H1 (cell line): ENCODE measurements around the gene C3orf49. TPM values are rescaled to one million over a fixed set of nuclear protein-coding genes. Genes with fewer than 3 reads are reported as not detected.

ENCODE experiments used
- CTCF ChIA-PET: fragments of 300-600 bp; sonication (Branson Sonifier 250); formaldehyde crosslinking; loops from one replicate; lab custom pipeline; 2021; ENCODE audit not compliant: partially characterized antibody; lab: Charles Lee
- POLR2A ChIA-PET: fragments of 300-600 bp; sonication (Branson Sonifier 250); formaldehyde crosslinking; loops from one replicate; lab custom pipeline; 2021; ENCODE audit warnings: inconsistent platforms; ENCODE audit not compliant: partially characterized antibody; lab: Charles Lee
- DNase-seq, 2 experiments: peaks; one replicate each; pipeline versions ENCODE4 v3.0.0 to v3.0.0-alpha.2; 2010 to 2022; ENCODE audit warnings: low spot score in 2 of 2, low read depth in 1 of 2, mixed read lengths in 1 of 2
- FAIRE-seq: peaks from 2 replicates; lab custom pipeline; 2011; peaks lifted over from hg19 to GRCh38; lab: Jason Lieb, UNC
- H2AFZ ChIP-seq: 2 replicates; pipeline ENCODE4 v1.8.1; 2012; ENCODE audit warnings: low read length, inconsistent platforms
- H2AK5ac ChIP-seq: 2 replicates; pipeline ENCODE4 v1.6.1; 2013; ENCODE audit warnings: low read depth, low read length
- H2BK120ac ChIP-seq: replicated peaks from 2 replicates; pipeline ENCODE3; 2013; ENCODE audit warnings: low read depth, low read length, inconsistent platforms
- H2BK12ac ChIP-seq: 2 replicates; pipeline ENCODE4 v1.6.1; 2013; ENCODE audit warnings: low read depth, low read length
- H2BK15ac ChIP-seq: 2 replicates; pipeline ENCODE4 v1.6.1; 2013; ENCODE audit warnings: low read length
- H2BK20ac ChIP-seq: 2 replicates; pipeline ENCODE4 v1.6.1; 2013; ENCODE audit warnings: low read length
- H2BK5ac ChIP-seq: 2 replicates; pipeline ENCODE4 v1.6.1; 2013; ENCODE audit warnings: low read depth, low read length
- H3K14ac ChIP-seq: 2 replicates; pipeline ENCODE4 v1.6.1; 2013; ENCODE audit warnings: inconsistent platforms; ENCODE audit not compliant: insufficient read length
- H3K18ac ChIP-seq: 2 replicates; pipeline ENCODE4 v1.6.1; 2013; ENCODE audit warnings: low read length; ENCODE audit errors: extremely low read depth
- H3K23ac ChIP-seq: 2 replicates; pipeline ENCODE4 v1.6.1; 2013; ENCODE audit warnings: inconsistent platforms; ENCODE audit not compliant: insufficient read length
- H3K23me2 ChIP-seq: 2 replicates; pipeline ENCODE4 v1.6.1; 2013; ENCODE audit warnings: low read depth, low read length
- H3K27ac ChIP-seq: 2 replicates; pipeline ENCODE4 v1.6.1; 2011; ENCODE audit warnings: low read depth, low read length, inconsistent platforms
- H3K27me3 ChIP-seq, 4 experiments: replicated peaks in 1 of 4; 1 replicate in 1 of 4; 2 replicates in 3 of 4; pipeline versions ENCODE4 v1.6.1 to v1.8.1; 2011 to 2013; ENCODE audit warnings: low read length in 3 of 4, mild to moderate bottlenecking in 3 of 4, inconsistent platforms in 2 of 4, mixed read lengths in 2 of 4, moderate library complexity in 1 of 4; ENCODE audit not compliant: control insufficient read depth in 3 of 4, insufficient read depth in 3 of 4; ENCODE audit errors: extremely low read depth in 1 of 4
- H3K36me3 ChIP-seq, 4 experiments: 2 replicates each; pipeline versions ENCODE4 v1.6.1 to v1.8.1; 2011 to 2013; ENCODE audit warnings: mild to moderate bottlenecking in 4 of 4, low read length in 3 of 4, moderate library complexity in 2 of 4, control low read depth in 1 of 4, inconsistent platforms in 1 of 4; ENCODE audit not compliant: insufficient read depth in 4 of 4, control insufficient read depth in 2 of 4
- H3K4ac ChIP-seq: replicated peaks from 2 replicates; pipeline ENCODE3; 2013; ENCODE audit warnings: low read length, low read depth, mixed read lengths, inconsistent platforms; ENCODE audit not compliant: insufficient read length
- H3K4me1 ChIP-seq, 4 experiments: replicated peaks in 1 of 4; 1 replicate in 1 of 4; 2 replicates in 3 of 4; pipeline versions ENCODE4 v1.6.1 to v1.8.1; 2011 to 2013; ENCODE audit warnings: low read length in 3 of 4, inconsistent platforms in 2 of 4, mixed read lengths in 1 of 4; ENCODE audit not compliant: insufficient read depth in 4 of 4, control insufficient read depth in 3 of 4
- H3K4me2 ChIP-seq, 2 experiments: 2 replicates each; pipeline versions ENCODE4 v1.6.1 to v1.8.1; 2011 to 2013; ENCODE audit warnings: low read depth in 2 of 2, low read length in 2 of 2, control low read depth in 1 of 2, inconsistent platforms in 1 of 2, mild to moderate bottlenecking in 1 of 2; ENCODE audit not compliant: insufficient read depth in 1 of 2
- H3K4me3 ChIP-seq, 4 experiments: fragments of 200-600, 300-600 bp in 1 of 4; sonication (generic), shearing (Covaris generic), sonication (Bioruptor Twin) in 1 of 4; 2 replicates each; pipeline versions ENCODE4 v1.5.1 to v1.8.1; 2011 to 2016; ENCODE audit warnings: low read length in 4 of 4, low read depth in 3 of 4, control low read depth in 2 of 4, inconsistent platforms in 2 of 4, mild to moderate bottlenecking in 2 of 4, mixed read lengths in 1 of 4, moderate library complexity in 1 of 4; ENCODE audit not compliant: insufficient read depth in 2 of 4; ENCODE audit errors: extremely low read depth in 1 of 4
- H3K56ac ChIP-seq: replicated peaks from 2 replicates; pipeline ENCODE3; 2013; ENCODE audit warnings: low read depth, mild to moderate bottlenecking, mixed read lengths, low read length, inconsistent platforms; ENCODE audit not compliant: insufficient read length
- H3K79me1 ChIP-seq: 2 replicates; pipeline ENCODE4 v1.6.1; 2013; ENCODE audit warnings: low read depth, low read length, control low read depth
- H3K79me2 ChIP-seq, 2 experiments: 2 replicates each; pipeline versions ENCODE4 v1.6.1 to v1.8.1; 2012 to 2013; ENCODE audit warnings: low read length in 2 of 2, mild to moderate bottlenecking in 2 of 2, inconsistent platforms in 1 of 2; ENCODE audit not compliant: insufficient read depth in 2 of 2, control insufficient read depth in 1 of 2
- H3K9ac ChIP-seq, 4 experiments: replicated peaks in 1 of 4; 1 replicate in 1 of 4; 2 replicates in 3 of 4; pipeline versions ENCODE4 v1.6.1 to v1.8.1; 2011 to 2013; ENCODE audit warnings: low read depth in 3 of 4, low read length in 3 of 4, control low read depth in 2 of 4, mild to moderate bottlenecking in 2 of 4, moderate library complexity in 2 of 4, inconsistent platforms in 1 of 4; ENCODE audit errors: extremely low read depth in 1 of 4
- H3K9me3 ChIP-seq, 2 experiments: 2 replicates each; pipeline versions ENCODE4 v1.6.1 to v1.8.1; 2012 to 2013; ENCODE audit warnings: mild to moderate bottlenecking in 2 of 2, moderate library complexity in 2 of 2, control low read depth in 1 of 2, inconsistent platforms in 1 of 2, low read depth in 1 of 2, low read length in 1 of 2, mixed read lengths in 1 of 2; ENCODE audit not compliant: insufficient read depth in 2 of 2
- H4K20me1 ChIP-seq, 2 experiments: replicated peaks in 1 of 2; 2 replicates each; pipeline versions ENCODE3 to v1.8.1; 2011 to 2013; ENCODE audit warnings: inconsistent platforms in 2 of 2, low read length in 2 of 2, mild to moderate bottlenecking in 1 of 2; ENCODE audit not compliant: insufficient read depth in 2 of 2, control insufficient read depth in 1 of 2
- H4K5ac ChIP-seq: 2 replicates; pipeline ENCODE4 v1.6.1; 2013; ENCODE audit warnings: low read length, low read depth, mixed read lengths, inconsistent platforms; ENCODE audit not compliant: insufficient read length
- H4K8ac ChIP-seq: 2 replicates; pipeline ENCODE4 v1.8.0; 2013; ENCODE audit warnings: mild to moderate bottlenecking, moderate library complexity, low read length, inconsistent platforms; ENCODE audit not compliant: insufficient read depth; ENCODE audit errors: extremely low read depth
- H4K91ac ChIP-seq: replicated peaks from 2 replicates; pipeline ENCODE3; 2013; ENCODE audit warnings: low read length, mixed read lengths, inconsistent platforms; ENCODE audit not compliant: insufficient read length
- BACH1 ChIP-seq: IDR thresholded peaks from 2 replicates; pipeline ENCODE4 v1.6.1; 2012; ENCODE audit warnings: low read length, improper control_type of control experiment
- CREB1 ChIP-seq: IDR thresholded peaks from 2 replicates; pipeline ENCODE4 v1.6.1; 2012; ENCODE audit warnings: inconsistent platforms
- GTF2F1 ChIP-seq: IDR thresholded peaks from 2 replicates; pipeline ENCODE4 v1.6.1; 2012; ENCODE audit warnings: low read depth, low read length, improper control_type of control experiment, borderline replicate concordance
- NANOG ChIP-seq: IDR thresholded peaks from 2 replicates; pipeline ENCODE4 v1.6.1; 2011; ENCODE audit warnings: low read length, low read depth, mild to moderate bottlenecking, inconsistent platforms; ENCODE audit not compliant: insufficient read depth, poor library complexity, severe bottlenecking
- RBBP5 ChIP-seq: IDR thresholded peaks from 2 replicates; pipeline ENCODE4 v1.7.1; 2012; ENCODE audit warnings: low read depth, mild to moderate bottlenecking, inconsistent platforms, low read length, moderate library complexity, borderline replicate concordance
- RNF2 ChIP-seq: fragments of 200-900, 300-1000 bp; sonication (generic); IDR thresholded peaks from 2 replicates; pipeline ENCODE4 v1.7.1; 2016; ENCODE audit warnings: borderline replicate concordance, low read depth, mild to moderate bottlenecking, antibody characterized with exemption, low read length; ENCODE audit not compliant: poor library complexity, severe bottlenecking; ENCODE audit errors: missing control alignments
- SP2 ChIP-seq: IDR thresholded peaks from 2 replicates; pipeline ENCODE4 v1.6.1; 2012; ENCODE audit warnings: mild to moderate bottlenecking, low read length, inconsistent platforms
- SUZ12 ChIP-seq: fragments of 200-600 bp; sonication (generic); IDR thresholded peaks from 2 replicates; pipeline ENCODE4 v1.6.1; 2012; ENCODE audit warnings: mild to moderate bottlenecking, inconsistent platforms, low read length, moderate library complexity, mixed read lengths
- WGBS, 2 experiments: shearing (Covaris generic) in 1 of 2; methylation state at CpG; one replicate each; pipeline versions ENCODE4 v1.1.6 to v1.1.7; 2013 to 2015; ENCODE audit warnings: low lambda C conversion rate in 2 of 2, mixed read lengths in 2 of 2, inconsistent platforms in 1 of 2, low coverage in 1 of 2, missing lambda C conversion rate in 1 of 2; ENCODE audit not compliant: insufficient replicate concordance in 2 of 2, insufficient coverage in 1 of 2, insufficient read length in 1 of 2; ENCODE audit errors: extremely low coverage in 1 of 2, missing lambda C conversion rate in 1 of 2; 5-methylcytosine and 5-hydroxymethylcytosine counted together
- polyA plus RNA-seq, 7 experiments: library from polyadenylated mRNA; depleted of rRNA in 3 of 7; stranded (reverse) in 5 of 7; unstranded in 2 of 7; fragments of >200 nt in 5 of 7; fragments of 200-250 nt in 2 of 7; gene quantifications; 1 replicate in 5 of 7; 2 replicates in 1 of 7; 4 replicates in 1 of 7; pipeline versions ENCODE4 v1.2.1 to v1.2.3, GENCODE V29; 2011 to 2013; ENCODE audit warnings: missing spikeins in 2 of 7, mixed read lengths in 2 of 7
- total RNA-seq: library from RNA; stranded (reverse); fragmentation: NEBNext Ultra II Directional; extraction: Animal tissue kit (Norgen Biotek cat#: 25700); gene quantifications from 2 replicates; pipeline ENCODE4 v1.2.1, GENCODE V29; 2021

C3orf49 gene
- total and polyA plus RNA-seq, 2 of the 8 experiments (the other 6 are each of a cell fraction or from before 2014, with no cell fraction given), result not detected

DNA sequence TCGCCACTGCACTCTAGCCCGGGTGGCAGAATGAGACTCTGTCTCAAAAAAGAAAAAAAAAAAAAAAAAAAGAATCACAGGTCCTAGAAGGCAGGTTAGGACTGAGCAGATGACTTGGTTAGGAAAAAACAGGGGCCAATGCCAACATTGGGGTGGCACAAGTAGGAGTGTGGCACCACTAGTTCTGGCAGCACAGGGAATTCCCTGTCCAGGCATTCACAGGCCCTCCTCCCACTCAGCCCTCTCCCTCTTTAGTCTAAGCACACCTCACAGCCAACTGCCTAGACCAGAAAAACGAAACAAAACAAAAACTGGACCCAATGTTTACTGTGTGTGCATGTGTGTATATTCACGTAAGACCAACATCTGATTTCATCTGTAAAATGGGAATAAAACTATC, 34.0 kb downstream of the C3orf49 start:
- Histone ChIP-seq H4K91ac (no peak overlapping the region), H3K23ac (no peak overlapping the region), H2BK5ac (no peak overlapping the region), H3K4me1 (peaks cover 0 to 13% (median 4%) of the 10 kb centered on the region in 4 experiments; a peak in 4 of 7 replicates), H3K4me2 (no peak overlapping the region), H3K9ac (no peak overlapping the region), H3K4ac (no peak overlapping the region), H3K79me2 (peaks cover 0 to 31% of the 10 kb centered on the region in 2 experiments; a peak in 2 of 4 replicates), H4K8ac (no peak overlapping the region), H3K27ac (no peak overlapping the region), H2AFZ (no peak overlapping the region), H3K56ac (no peak overlapping the region), H3K18ac (no peak overlapping the region), H2AK5ac (no peak overlapping the region), H3K79me1 (no peaks in the 10 kb centered on the region), H3K36me3 (no peaks in the 10 kb centered on the region), H2BK120ac (no peak overlapping the region), H4K20me1 (no peaks in the 10 kb centered on the region), H2BK12ac (no peak overlapping the region), H2BK15ac (no peak overlapping the region), H3K4me3 (no peak overlapping the region), H3K23me2 (no peaks in the 10 kb centered on the region), H3K9me3 (no peaks in the 10 kb centered on the region), H4K5ac (no peak overlapping the region), H3K14ac (no peak overlapping the region), H3K27me3 (no peaks in the 10 kb centered on the region), H2BK20ac (no peak overlapping the region)
- TF ChIP-seq SP2 (no peak), RNF2 (no peak), NANOG (no peak), GTF2F1 (no peak), SUZ12 (no peak), CREB1 (no peak), RBBP5 (no peak), BACH1 (no peak)
- FAIRE-seq (no peak), DNase-seq (no peak)
- ChIA-PET POLR2A (interaction anchor here (0.7 to 1.0 kb wide), 2 partner anchors 18 to 98 kb away, joined by 3 read pairs; no protein-coding TSS in a partner anchor), CTCF (no interaction called here)
- WGBS, 2 experiments, result 87% methylated on average over 4 of the region's 4 CpGs; no CpG with 5 or more reads in 1 of the 2 experiments
